Nucleus accumbens (tissue), 56 donors: Measurements from ENCODE around the gene DLEC1.
"Not testable (repeated sequence)": the region's sequence is repeated elsewhere in the genome, so short reads cannot be mapped to it uniquely, and the experiment has no call there.

ENCODE experiments used
- DNase-seq, 56 donors: peaks; one replicate each; lab custom pipeline; 2025; lab: John Stamatoyannopoulos, UW

DLEC1 gene

GRCh38 chr3:38077073-38077472, 38.1 kb downstream of the DLEC1 start:
- not testable (repeated sequence) for DNase-seq

- not testable (repeated sequence) for DNase-seq
Observed at GRCh38 chr3:38082296-38082695, 43.3 kb downstream of the DLEC1 start.

GRCh38 chr3:38083254-38083653, 44.2 kb downstream of the DLEC1 start:
- not testable (repeated sequence) for DNase-seq

- DNase-seq, result no peak
Observed at GRCh38 chr3:38083871-38084333, 44.9 kb downstream of the DLEC1 start.

- DNase-seq, result no peak
Observed at GRCh38 chr3:38084334-38085310, 45.6 kb downstream of the DLEC1 start.

- no peak for DNase-seq
Observed at GRCh38 chr3:38085311-38085942, 46.4 kb downstream of the DLEC1 start.

GRCh38 chr3:38085943-38086324, 46.9 kb downstream of the DLEC1 start:
- DNase-seq, result no peak

GRCh38 chr3:38086496-38086895, 47.5 kb downstream of the DLEC1 start:
- DNase-seq, result no peak

- not testable (repeated sequence) for DNase-seq
Observed at GRCh38 chr3:38087278-38087677, 48.3 kb downstream of the DLEC1 start.

GRCh38 chr3:38088126-38089078, 49.4 kb downstream of the DLEC1 start:
- no peak for DNase-seq

- DNase-seq, result no peak
Observed at GRCh38 chr3:38089163-38089562, 50.2 kb downstream of the DLEC1 start.

- no peak for DNase-seq
Observed at GRCh38 chr3:38090453-38090852, 51.4 kb downstream of the DLEC1 start.

- DNase-seq, result no peak
Observed at GRCh38 chr3:38094999-38095398, 56.0 kb downstream of the DLEC1 start.

- DNase-seq, result peak in 5 of 56 donors; percentile 9 to 25 (median 16)
Observed at GRCh38 chr3:38095669-38096483, 56.9 kb downstream of the DLEC1 start.

- no peak for DNase-seq
Observed at GRCh38 chr3:38097446-38098375, 58.7 kb downstream of the DLEC1 start.

- DNase-seq, result no peak
Observed at GRCh38 chr3:38098376-38098723, 59.3 kb downstream of the DLEC1 start.

- no peak for DNase-seq
Observed at GRCh38 chr3:38099518-38099917, 60.5 kb downstream of the DLEC1 start.

- no peak for DNase-seq
Observed at GRCh38 chr3:38100498-38100897, 61.5 kb downstream of the DLEC1 start.
